Osteoblast (primary cell): Measurements from ENCODE around the gene CPLX3. TPM values are rescaled to one million over a fixed set of nuclear protein-coding genes. Genes with fewer than 3 reads are reported as not detected.

Source experiments
- DNase-seq: peaks from one replicate; pipeline ENCODE4 v3.0.0; 2011; ENCODE audit warnings: low spot score, mixed read lengths; ENCODE audit not compliant: insufficient read length; ENCODE audit errors: missing footprints
- H2AFZ ChIP-seq: 2 replicates; pipeline ENCODE4 v1.6.0; 2011; ENCODE audit warnings: mild to moderate bottlenecking, low read length
- H3K27ac ChIP-seq: 2 replicates; pipeline ENCODE4 v1.5.1; 2011; ENCODE audit warnings: mild to moderate bottlenecking, low read depth, low read length, moderate library complexity
- H3K27me3 ChIP-seq: 2 replicates; pipeline ENCODE4 v1.6.0; 2012; ENCODE audit warnings: mild to moderate bottlenecking, control low read depth, inconsistent platforms, low read length, moderate library complexity; ENCODE audit not compliant: insufficient read depth
- H3K36me3 ChIP-seq: 2 replicates; pipeline ENCODE4 v1.5.1; 2011; ENCODE audit warnings: mild to moderate bottlenecking, low read length, control low read depth, moderate library complexity; ENCODE audit not compliant: insufficient read depth
- H3K4me1 ChIP-seq: 2 replicates; pipeline ENCODE4 v1.5.1; 2011; ENCODE audit warnings: mild to moderate bottlenecking, low read length, control low read depth, moderate library complexity; ENCODE audit not compliant: insufficient read depth
- H3K4me2 ChIP-seq: 2 replicates; pipeline ENCODE4 v1.6.0; 2011; ENCODE audit warnings: mild to moderate bottlenecking, low read length; ENCODE audit not compliant: insufficient read depth
- H3K4me3 ChIP-seq: fragments of 200-600 bp; sonication (generic); 3 replicates; pipeline ENCODE4 v1.5.1; 2012; ENCODE audit warnings: mild to moderate bottlenecking, low read length, inconsistent platforms; ENCODE audit not compliant: insufficient read depth
- H3K79me2 ChIP-seq: 2 replicates; pipeline ENCODE4 v1.6.0; 2012; ENCODE audit warnings: mild to moderate bottlenecking, low read length, control low read depth, inconsistent platforms; ENCODE audit not compliant: insufficient read depth
- H3K9me3 ChIP-seq: 2 replicates; pipeline ENCODE4 v1.5.1; 2011; ENCODE audit warnings: low read depth, low read length, control low read depth
- H4K20me1 ChIP-seq: 2 replicates; pipeline ENCODE4 v1.6.0; 2012; ENCODE audit warnings: mild to moderate bottlenecking, low read length, control low read depth; ENCODE audit not compliant: insufficient read depth
- total RNA-seq: library from RNA; depleted of rRNA; stranded (reverse); fragments of >200 nt; gene quantifications from 2 replicates; pipeline ENCODE4 v1.2.3, GENCODE V29; 2012
- TF ChIP-seq, protein P1 (sequence below): IDR thresholded peaks from 2 replicates; pipeline ENCODE4 v1.5.1; 2011; ENCODE audit warnings: mild to moderate bottlenecking, low read depth, low read length, moderate library complexity; ENCODE audit errors: extremely low read depth

Gene CPLX3
- total RNA-seq, 1 donor: not detected

DNA sequence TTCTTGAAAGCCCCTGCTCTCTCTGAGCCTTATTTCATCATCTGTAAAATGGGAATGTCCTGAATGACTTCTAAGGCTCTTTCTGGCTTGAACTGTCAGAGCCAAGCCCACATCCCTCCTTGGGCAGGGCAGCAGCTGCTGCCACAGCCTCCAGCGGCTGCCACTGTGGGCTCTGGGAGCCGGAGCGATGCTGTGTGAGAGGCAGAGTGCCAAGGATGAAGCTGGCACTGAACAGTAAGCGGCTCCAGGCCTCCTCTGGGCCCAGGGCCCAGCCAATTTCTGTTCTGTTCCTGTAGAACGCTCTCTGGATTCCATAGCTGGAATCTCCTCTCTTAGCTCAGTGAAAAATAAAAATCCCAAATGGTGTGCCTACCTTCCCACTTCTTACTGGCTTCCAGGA, 4.4 kb downstream of the CPLX3 start:
- TF ChIP-seq, protein P1, sequence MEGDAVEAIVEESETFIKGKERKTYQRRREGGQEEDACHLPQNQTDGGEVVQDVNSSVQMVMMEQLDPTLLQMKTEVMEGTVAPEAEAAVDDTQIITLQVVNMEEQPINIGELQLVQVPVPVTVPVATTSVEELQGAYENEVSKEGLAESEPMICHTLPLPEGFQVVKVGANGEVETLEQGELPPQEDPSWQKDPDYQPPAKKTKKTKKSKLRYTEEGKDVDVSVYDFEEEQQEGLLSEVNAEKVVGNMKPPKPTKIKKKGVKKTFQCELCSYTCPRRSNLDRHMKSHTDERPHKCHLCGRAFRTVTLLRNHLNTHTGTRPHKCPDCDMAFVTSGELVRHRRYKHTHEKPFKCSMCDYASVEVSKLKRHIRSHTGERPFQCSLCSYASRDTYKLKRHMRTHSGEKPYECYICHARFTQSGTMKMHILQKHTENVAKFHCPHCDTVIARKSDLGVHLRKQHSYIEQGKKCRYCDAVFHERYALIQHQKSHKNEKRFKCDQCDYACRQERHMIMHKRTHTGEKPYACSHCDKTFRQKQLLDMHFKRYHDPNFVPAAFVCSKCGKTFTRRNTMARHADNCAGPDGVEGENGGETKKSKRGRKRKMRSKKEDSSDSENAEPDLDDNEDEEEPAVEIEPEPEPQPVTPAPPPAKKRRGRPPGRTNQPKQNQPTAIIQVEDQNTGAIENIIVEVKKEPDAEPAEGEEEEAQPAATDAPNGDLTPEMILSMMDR: no peak
- no peaks in the 10 kb centered on the region for H3K36me3 ChIP-seq
- H4K20me1 ChIP-seq: peaks cover 6% of the 10 kb centered on the region
- no peak overlapping the region for H3K4me3 ChIP-seq
- no peaks in the 10 kb centered on the region for H3K4me1 ChIP-seq
- peaks cover 22% of the 10 kb centered on the region for H3K27me3 ChIP-seq
- no peaks in the 10 kb centered on the region for H3K9me3 ChIP-seq
- no peak overlapping the region for H3K27ac ChIP-seq
- no peak overlapping the region for H2AFZ ChIP-seq
- DNase-seq: peak; percentile 93
- H3K4me2 ChIP-seq: no peak overlapping the region
- no peaks in the 10 kb centered on the region for H3K79me2 ChIP-seq

DNA sequence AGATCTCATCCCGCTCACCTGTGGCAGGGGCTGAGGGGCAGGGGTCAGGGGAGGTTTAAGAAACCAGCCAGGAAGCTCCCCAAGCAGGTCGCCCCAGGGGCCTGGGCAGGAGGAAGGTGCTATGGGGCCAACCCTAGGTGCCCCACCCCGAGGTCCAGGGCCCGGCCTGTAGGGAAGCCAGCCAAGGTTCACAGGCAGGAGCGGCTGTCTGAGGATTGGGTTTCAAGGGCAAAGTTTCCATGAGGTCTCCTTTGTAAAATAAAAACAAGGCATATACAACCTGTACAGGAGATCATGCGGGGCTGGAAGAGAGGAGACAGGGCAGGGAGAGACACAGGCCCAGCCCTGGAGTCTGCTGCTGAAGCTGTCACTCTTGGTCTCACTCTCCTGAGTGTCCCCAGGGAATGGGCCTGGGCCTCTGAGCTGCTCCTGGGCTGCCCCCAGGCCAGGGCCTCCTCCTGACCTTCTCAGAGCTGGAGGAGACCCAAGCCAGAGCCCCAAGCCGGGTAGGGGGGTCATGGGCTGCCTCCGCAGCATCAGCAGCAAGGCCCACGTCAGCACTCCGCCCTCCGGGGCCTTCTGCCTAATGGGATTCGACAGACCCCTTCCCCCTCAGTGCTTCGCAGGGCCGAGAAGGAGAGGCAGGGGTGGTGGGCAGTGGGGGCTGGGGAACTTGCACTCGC, 5.5 kb downstream of the CPLX3 start:
- Histone ChIP-seq H3K9me3 (no peaks in the 10 kb centered on the region), H4K20me1 (peaks cover 7% of the 10 kb centered on the region), H2AFZ (no peak overlapping the region), H3K27me3 (peaks cover 16% of the 10 kb centered on the region), H3K36me3 (peaks cover 3% of the 10 kb centered on the region), H3K79me2 (no peaks in the 10 kb centered on the region), H3K4me3 (no peak overlapping the region), H3K4me2 (no peak overlapping the region), H3K4me1 (no peaks in the 10 kb centered on the region), H3K27ac (no peak overlapping the region)
- peak; percentile 77 for DNase-seq
- TF ChIP-seq, protein P1: no peak

DNA sequence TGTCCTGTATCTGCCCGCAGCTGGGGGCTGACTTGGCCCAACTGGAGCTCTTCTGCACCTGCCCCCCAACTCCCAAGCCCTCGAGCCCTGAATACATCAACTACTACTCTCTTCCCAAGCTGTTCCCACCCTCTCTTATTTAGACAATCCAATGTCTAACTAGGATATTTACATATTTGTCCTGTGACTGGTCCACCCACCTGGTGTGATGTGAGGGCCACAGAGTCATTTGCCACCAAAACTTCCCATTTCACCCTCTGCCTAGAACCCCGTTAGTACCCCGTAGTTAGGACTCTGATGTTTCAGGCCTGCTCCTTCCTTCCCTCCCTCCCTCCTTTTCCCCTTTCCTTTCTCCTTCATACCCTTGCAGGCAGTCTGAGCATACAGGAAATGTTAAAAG, 6.4 kb downstream of the CPLX3 start:
- Histone ChIP-seq H3K4me1 (no peaks in the 10 kb centered on the region), H3K36me3 (peaks cover 3% of the 10 kb centered on the region), H3K27me3 (peaks cover 8% of the 10 kb centered on the region), H4K20me1 (peaks cover 7% of the 10 kb centered on the region), H3K4me2 (no peak overlapping the region), H3K79me2 (no peaks in the 10 kb centered on the region), H3K27ac (no peak overlapping the region), H3K4me3 (no peak overlapping the region), H3K9me3 (no peaks in the 10 kb centered on the region), H2AFZ (no peak overlapping the region)
- TF ChIP-seq, protein P1: no peak
- DNase-seq: peak; percentile 59

DNA sequence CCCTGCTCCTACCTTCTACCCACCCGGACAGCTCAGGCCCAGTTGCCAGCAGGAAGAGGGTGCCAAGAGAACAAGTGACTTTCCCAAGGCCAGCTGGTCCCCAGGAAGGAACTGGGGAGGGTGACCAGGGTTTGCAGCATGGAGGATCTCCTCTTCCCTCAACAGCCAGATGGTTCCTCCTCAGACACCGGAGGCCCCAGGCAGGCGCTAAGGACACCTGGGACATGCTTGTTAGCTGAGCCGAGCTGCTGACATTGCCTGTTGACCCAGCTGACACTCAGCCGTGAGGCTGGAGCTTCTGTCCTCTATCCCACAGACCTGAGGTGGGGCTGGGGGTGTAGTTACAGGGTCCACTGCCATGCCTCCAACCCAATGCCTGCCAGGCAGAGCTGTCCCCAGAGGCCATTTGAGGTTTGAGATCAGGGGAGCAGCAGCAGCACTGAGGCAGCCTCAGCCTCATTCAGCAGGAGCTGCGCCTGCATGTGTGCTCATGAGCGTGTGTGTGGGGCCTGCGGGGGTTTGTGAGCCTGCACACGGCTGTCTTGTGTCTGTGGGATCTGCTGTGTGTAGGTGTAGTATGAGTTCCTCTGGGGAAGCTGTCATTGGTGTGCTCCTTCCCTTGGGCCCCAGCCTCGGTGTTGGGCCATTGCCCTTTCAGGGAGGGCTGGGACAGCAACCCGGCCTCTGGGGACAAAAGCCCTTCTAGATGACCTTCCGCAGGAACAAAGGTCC, 7.1 kb downstream of the CPLX3 start:
- H3K27ac ChIP-seq: no peak overlapping the region
- peaks cover 7% of the 10 kb centered on the region for H4K20me1 ChIP-seq

More for the DNA sequence above, 7.1 kb downstream of the CPLX3 start:
- peak; percentile 62 for DNase-seq
- no peaks in the 10 kb centered on the region for H3K4me1 ChIP-seq
- no peaks in the 10 kb centered on the region for H3K9me3 ChIP-seq
- H3K4me3 ChIP-seq: no peak overlapping the region
- no peaks in the 10 kb centered on the region for H3K79me2 ChIP-seq
- H3K27me3 ChIP-seq: peaks cover under 1% of the 10 kb centered on the region
- TF ChIP-seq, protein P1: no peak
- H3K4me2 ChIP-seq: no peak overlapping the region
- no peak overlapping the region for H2AFZ ChIP-seq
- H3K36me3 ChIP-seq: peaks cover 3% of the 10 kb centered on the region
